PFSK-1 (cell line): ENCODE data around the gene NAXD.

Source experiments
- POLR2AphosphoS5 ChIP-seq: IDR thresholded peaks from 2 replicates; pipeline ENCODE4 v1.6.1; 2012; ENCODE audit warnings: low read depth, mild to moderate bottlenecking, control low read depth, low read length, moderate library complexity
- TAF1 ChIP-seq: IDR thresholded peaks from 2 replicates; pipeline ENCODE4 v1.6.1; 2012; ENCODE audit warnings: low read length, control low read depth, borderline replicate concordance; ENCODE audit not compliant: insufficient read depth

- TF ChIP-seq POLR2AphosphoS5 (no peak), TAF1 (no peak)
Observed at GRCh38 chr13:110581506-110582185, 33.7 kb upstream of the NAXD start.
